Kidney (tissue), 14 donors: ENCODE results near the gene SCN5A. TPM values are rescaled to one million over a fixed set of nuclear protein-coding genes. Genes with fewer than 3 reads are reported as not detected.

Experiments
- DNase-seq, 5 donors: peaks; one replicate each; pipeline ENCODE4 v3.0.0-alpha.2; 2013 to 2020
- FAIRE-seq: peaks from 2 replicates; lab custom pipeline; 2012; peaks lifted over from hg19 to GRCh38; lab: Jason Lieb, UNC
- H3K27ac ChIP-seq, 2 donors: one replicate each; pipeline ENCODE4 v1.7.0; 2013; ENCODE audit warnings: low read depth in 2 of 2, low read length in 2 of 2, inconsistent platforms in 1 of 2
- H3K27me3 ChIP-seq: one replicate; pipeline ENCODE4 v1.7.1; 2013; ENCODE audit warnings: low read length, inconsistent platforms; ENCODE audit not compliant: control insufficient read depth, insufficient read depth
- H3K36me3 ChIP-seq, 3 donors: one replicate each; pipeline versions ENCODE4 v1.7.0 to v1.7.1; 2013; ENCODE audit warnings: low read length in 3 of 3, control low read depth in 1 of 3, inconsistent platforms in 1 of 3; ENCODE audit not compliant: insufficient read depth in 3 of 3, control insufficient read depth in 2 of 3
- H3K4me1 ChIP-seq, 3 donors: one replicate each; pipeline versions ENCODE4 v1.7.0 to v1.7.1; 2013; ENCODE audit warnings: low read length in 3 of 3, inconsistent platforms in 1 of 3, low read depth in 1 of 3; ENCODE audit not compliant: control insufficient read depth in 2 of 3, insufficient read depth in 2 of 3
- H3K4me3 ChIP-seq, 3 donors: one replicate each; pipeline versions ENCODE4 v1.7.0 to v1.8.1; 2013; ENCODE audit warnings: low read length in 3 of 3, control low read depth in 1 of 3, inconsistent platforms in 1 of 3
- H3K9ac ChIP-seq, 3 donors: one replicate each; pipeline versions ENCODE4 v1.7.0 to v1.7.1; 2013; ENCODE audit warnings: low read length in 3 of 3, control low read depth in 1 of 3, inconsistent platforms in 1 of 3
- H3K9me3 ChIP-seq, 3 donors: one replicate each; pipeline versions ENCODE4 v1.7.0 to v1.7.1; 2013; ENCODE audit warnings: low read length in 3 of 3, control low read depth in 1 of 3, inconsistent platforms in 1 of 3; ENCODE audit not compliant: control insufficient read depth in 2 of 3, insufficient read depth in 1 of 3
- intact Hi-C: fragments of 100-400 bp; cut with DNase I; formaldehyde crosslinking; loops from one replicate; pipeline ENCODE4 v1.11.1; 2022
- polyA plus RNA-seq: library from polyadenylated mRNA; stranded (reverse); fragments of 350-450 nt; fragmentation: Illumina TruSeq; extraction: RNeasy Lipid Tissue Mini Kit (QIAGEN cat#74804); gene quantifications from one replicate; pipeline ENCODE4 v1.2.3, GENCODE V29; 2014; ENCODE audit warnings: low read depth, low replicate concordance; ENCODE audit not compliant: insufficient read depth
- total RNA-seq: library from RNA; stranded (reverse); fragmentation: NEBNext Ultra II Directional; extraction: Animal tissue kit (Norgen Biotek cat#: 25700); gene quantifications from one replicate; pipeline ENCODE4 v1.2.1, GENCODE V29; 2021
- TF ChIP-seq, protein P1 (sequence below): IDR thresholded peaks from 3 replicates; pipeline ENCODE4 v1.5.1; 2012; ENCODE audit warnings: mild to moderate bottlenecking, moderate library complexity, borderline replicate concordance; ENCODE audit not compliant: insufficient read depth; ENCODE audit errors: extremely low read depth
- donor health status: control.
- donor health status: control.
- donor health status: control.
- donor health status: control.
- donor health status: control.
- donor health status: DM: yes; HTN: yes; CAD: no.
- donor health status: Normal renal cell carcinoma (clear cell type).

The SCN5A gene
- total and polyA plus RNA-seq, 2 donors from 2014 or later, result 0.06 to 0.72 TPM

GRCh38 chr3:38579551-38580449 is 69.7 kb downstream of the SCN5A start:
- Histone ChIP-seq H3K27ac (no peak overlapping the region), H3K9me3 (no peaks in the 10 kb centered on the region), H3K27me3 (no peaks in the 10 kb centered on the region), H3K4me1 (no peaks in the 10 kb centered on the region), H3K36me3 (no peaks in the 10 kb centered on the region), H3K9ac (no peak overlapping the region), H3K4me3 (no peak overlapping the region)
- no peak for FAIRE-seq
- peak in 4 of 5 donors; percentile 11 to 33 (median 22) for DNase-seq
- intact Hi-C loops, result no loop called here
- TF ChIP-seq, protein P1, sequence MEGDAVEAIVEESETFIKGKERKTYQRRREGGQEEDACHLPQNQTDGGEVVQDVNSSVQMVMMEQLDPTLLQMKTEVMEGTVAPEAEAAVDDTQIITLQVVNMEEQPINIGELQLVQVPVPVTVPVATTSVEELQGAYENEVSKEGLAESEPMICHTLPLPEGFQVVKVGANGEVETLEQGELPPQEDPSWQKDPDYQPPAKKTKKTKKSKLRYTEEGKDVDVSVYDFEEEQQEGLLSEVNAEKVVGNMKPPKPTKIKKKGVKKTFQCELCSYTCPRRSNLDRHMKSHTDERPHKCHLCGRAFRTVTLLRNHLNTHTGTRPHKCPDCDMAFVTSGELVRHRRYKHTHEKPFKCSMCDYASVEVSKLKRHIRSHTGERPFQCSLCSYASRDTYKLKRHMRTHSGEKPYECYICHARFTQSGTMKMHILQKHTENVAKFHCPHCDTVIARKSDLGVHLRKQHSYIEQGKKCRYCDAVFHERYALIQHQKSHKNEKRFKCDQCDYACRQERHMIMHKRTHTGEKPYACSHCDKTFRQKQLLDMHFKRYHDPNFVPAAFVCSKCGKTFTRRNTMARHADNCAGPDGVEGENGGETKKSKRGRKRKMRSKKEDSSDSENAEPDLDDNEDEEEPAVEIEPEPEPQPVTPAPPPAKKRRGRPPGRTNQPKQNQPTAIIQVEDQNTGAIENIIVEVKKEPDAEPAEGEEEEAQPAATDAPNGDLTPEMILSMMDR, result no peak

- no peaks in the 10 kb centered on the region for H3K27me3 ChIP-seq
- peak in 2 of 5 donors; percentile 6 to 14 for DNase-seq
- H3K27ac ChIP-seq, result no peak overlapping the region
These were observed 70.3 kb downstream of the SCN5A start for GRCh38 chr3:38579141-38579540.

DNA sequence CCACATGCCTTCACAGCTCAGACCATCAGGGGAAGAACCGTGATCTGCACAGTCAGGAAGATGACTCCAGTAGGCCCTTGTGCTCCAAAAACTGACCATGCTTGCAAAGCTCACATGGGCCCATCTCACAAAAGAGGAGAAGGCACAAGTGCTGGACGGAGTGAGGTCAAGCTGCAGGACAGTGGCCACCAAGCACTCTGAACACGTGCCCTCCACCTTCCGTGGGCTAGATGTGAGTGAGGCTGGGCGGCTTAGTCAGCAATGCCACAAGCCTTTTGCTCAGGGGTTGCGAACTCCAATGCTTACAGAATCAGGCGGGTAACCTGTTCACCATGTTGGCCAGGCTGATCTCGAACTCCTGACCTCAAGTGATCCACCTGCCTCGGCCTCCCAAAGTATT is 70.9 kb downstream of the SCN5A start:
- H3K9me3 ChIP-seq, result no peaks in the 10 kb centered on the region
- DNase-seq (no peak), FAIRE-seq (no peak)
- intact Hi-C loops, result no loop called here
- H3K27me3 ChIP-seq, result no peaks in the 10 kb centered on the region
- H3K9ac ChIP-seq, result no peak overlapping the region
- H3K4me1 ChIP-seq, result no peaks in the 10 kb centered on the region
- H3K4me3 ChIP-seq, result no peak overlapping the region
- H3K36me3 ChIP-seq, result no peaks in the 10 kb centered on the region
- TF ChIP-seq, protein P1, result no peak
- no peak overlapping the region for H3K27ac ChIP-seq

More at GRCh38 chr3:38579141-38579540, 70.3 kb downstream of the SCN5A start:
- H3K4me3 ChIP-seq, result no peak overlapping the region
- TF ChIP-seq, protein P1, result no peak
- intact Hi-C loops, result no loop called here
- no peaks in the 10 kb centered on the region for H3K9me3 ChIP-seq
- no peaks in the 10 kb centered on the region for H3K36me3 ChIP-seq
- H3K4me1 ChIP-seq, result no peaks in the 10 kb centered on the region
- no peak overlapping the region for H3K9ac ChIP-seq
- FAIRE-seq, result no peak
